HG02970 (cell line): ENCODE data around the gene EYA4.

Experiments
- ATAC-seq: cut with Tn5 transposase; IDR thresholded peaks from one replicate; pipeline ENCODE4 v1.9.1; 2021; ENCODE audit warnings: mild to moderate bottlenecking, moderate library complexity, moderate number of reproducible peaks; ENCODE audit not compliant: unreplicated experiment, low FRiP score

EYA4 gene

DNA sequence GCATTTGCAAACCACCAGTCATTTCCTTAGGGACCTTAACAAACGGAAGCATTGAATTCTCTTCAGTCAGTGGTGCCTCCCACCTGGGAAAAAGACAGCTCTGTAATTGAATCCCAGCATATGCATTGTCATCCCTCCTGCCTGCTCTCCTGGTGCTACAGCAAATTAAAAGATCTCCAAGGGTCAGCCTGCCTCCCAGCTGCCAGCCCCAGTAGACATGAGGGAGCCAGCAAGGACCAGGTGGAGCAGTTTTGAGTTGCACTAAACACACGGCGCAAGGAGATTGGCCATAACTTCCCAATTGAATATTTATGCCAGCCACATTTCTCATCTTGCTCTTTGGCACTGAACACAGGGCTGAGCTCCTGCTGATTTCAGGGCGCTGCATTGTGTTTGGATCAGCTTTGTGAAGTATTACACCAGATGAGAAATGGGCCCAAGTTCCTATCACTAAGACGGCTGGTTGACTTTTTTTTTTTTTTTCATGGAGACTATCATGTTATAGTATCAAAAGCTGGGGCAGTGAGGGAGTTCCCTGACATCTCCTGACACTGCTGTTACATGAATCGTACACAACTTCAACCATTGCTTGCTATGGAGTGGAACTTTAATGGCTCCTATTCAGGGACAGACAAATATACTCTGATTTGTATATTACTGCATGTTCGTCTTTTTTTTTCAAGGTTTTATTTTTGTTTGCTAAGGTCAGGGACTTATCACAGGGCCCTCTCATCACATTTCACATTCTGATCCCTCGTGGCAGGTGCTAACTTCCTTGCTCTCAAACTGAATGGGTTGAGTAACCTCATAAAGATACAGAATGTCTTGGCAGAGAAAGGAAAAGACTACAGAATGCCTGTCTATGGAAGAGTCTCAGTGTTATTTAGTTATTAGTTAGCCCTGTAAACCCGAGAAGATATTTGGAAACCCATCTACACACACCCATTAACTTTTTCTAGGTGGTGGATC, 191.1 kb downstream of the EYA4 start:
- ATAC-seq: no peak

DNA sequence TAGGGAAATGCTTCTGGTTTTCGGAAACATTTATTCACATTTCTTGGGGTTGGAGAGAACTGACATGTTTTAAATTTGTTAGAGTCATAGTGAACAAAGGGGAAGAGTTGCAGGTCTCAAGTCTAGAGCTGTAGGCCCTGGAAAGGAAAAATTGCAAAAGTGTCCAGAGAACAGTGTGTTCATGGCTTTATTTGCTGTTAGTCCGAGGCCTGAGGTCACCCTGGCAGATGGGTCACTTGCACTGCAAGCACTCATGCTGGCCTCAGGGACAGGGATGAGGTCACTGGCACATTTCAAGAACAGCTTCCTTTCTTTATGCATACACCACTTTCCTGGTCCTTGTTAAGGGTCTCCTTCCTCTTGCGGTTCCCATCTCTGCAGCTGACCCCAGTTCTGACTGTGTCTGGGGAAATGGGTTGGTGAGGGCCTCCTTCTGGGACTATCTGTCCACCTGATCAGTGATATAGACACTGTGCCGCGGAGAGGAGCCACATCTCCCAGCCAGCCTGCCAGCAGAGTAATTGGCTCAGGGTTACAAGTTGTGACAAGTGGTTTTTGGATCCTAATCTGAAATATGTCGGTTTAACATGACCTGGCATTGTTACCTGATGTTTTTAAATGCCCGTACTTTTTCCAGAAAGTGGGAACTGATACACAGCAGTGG, 194.0 kb downstream of the EYA4 start:
- ATAC-seq: no peak

DNA sequence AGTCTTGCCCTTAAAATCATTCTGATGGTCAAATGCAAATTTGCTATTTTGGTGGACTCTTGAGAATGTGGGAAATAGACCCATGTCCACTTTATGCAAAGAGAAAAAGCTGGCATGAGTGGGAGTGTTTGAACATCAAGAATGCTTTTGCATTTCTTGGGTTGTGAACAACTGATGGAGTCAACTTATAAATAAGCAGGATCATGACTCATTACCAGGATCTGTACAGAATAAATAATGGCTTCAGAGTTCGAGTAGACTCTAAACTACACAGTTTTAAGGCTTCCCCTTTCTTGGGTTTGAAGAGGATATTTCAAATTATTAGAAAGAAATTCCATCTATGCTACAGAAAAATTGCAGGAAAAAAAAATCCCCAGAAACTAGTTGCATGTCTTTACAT, 195.5 kb downstream of the EYA4 start:
- no peak for ATAC-seq

DNA sequence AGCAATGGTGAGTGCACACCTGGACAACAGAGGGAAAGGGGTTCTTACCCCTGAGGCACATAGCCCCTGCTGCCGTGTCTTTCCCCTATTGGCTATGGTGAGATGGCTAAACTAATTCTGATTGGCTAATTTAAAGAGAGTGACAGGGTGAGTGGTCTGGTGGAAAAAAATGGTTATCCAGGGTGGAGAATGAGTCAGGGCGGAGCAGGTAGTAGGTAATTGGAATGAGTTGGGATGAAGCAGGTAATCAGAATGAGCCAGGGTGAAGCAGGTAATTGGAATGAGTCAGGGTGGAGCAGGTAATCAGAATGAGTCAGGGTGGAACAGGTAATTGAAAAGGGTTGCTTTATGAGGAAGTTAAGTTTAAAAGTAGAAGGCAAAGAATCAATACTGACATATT, 200.3 kb downstream of the EYA4 start:
- no peak for ATAC-seq

GRCh38 chr6:133446789-133447188, 205.6 kb downstream of the EYA4 start:
- no peak for ATAC-seq

- ATAC-seq: no peak
Measured at GRCh38 chr6:133447924-133448323, 206.8 kb downstream of the EYA4 start.

DNA sequence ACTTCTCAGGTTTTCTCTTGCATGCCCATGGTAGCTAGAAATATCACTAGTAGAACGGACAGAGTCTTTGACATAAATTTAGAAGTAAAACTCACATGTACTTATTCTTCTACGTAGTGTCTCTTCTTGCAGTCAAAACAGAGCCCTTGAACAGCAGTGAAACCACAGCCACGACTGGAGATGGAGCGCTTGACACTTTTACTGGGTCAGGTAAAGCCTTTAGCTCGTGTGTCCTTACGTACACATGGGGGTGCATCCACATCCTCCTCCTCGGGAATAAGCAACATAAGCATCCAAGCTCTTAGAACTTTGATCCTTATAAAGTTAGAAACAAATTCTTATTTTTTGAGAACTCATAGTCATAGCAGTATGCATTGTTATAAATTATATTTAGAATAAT, 215.3 kb downstream of the EYA4 start:
- ATAC-seq: no peak

- no peak for ATAC-seq
Measured at GRCh38 chr6:133456944-133457343, 215.8 kb downstream of the EYA4 start.

DNA sequence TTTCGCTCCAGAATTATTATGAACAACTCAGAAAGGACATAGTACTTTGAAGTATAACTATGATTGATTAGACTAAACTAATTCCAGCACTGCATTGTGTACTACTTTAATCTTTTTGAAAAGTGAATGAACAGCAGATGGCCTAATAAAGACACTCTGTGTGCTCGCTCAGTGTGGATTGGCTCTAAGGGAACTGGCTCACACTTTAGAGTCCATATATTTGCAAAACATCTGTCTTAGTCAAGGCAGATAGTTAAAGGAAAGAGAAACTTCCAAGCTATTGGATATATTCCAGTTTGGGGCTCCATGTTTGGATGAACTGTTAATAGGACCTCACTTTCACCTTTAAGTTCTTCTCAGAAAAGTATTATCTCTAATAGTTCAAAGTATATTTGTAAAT, 218.9 kb downstream of the EYA4 start:
- no peak for ATAC-seq

DNA sequence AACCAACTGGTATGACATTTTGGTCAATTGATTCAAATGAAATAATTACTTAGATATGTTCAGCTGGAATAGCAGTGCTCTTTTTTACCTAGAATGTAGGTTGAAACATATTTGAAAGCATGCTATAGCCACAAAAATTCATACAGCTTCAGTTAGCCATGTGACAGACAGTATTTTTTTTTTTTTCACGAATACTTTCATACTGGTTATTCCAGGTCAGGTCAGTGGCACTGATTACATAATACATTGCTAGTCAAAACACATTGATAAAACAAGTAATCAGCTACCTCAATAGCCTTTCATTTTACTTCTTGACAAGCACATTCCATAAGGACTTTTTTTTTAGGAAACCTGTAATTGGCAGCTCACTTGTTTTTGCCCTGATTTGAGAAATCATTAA, 222.6 kb downstream of the EYA4 start:
- ATAC-seq: no peak

GRCh38 chr6:133466680-133467079, 225.5 kb downstream of the EYA4 start:
- ATAC-seq: no peak

DNA sequence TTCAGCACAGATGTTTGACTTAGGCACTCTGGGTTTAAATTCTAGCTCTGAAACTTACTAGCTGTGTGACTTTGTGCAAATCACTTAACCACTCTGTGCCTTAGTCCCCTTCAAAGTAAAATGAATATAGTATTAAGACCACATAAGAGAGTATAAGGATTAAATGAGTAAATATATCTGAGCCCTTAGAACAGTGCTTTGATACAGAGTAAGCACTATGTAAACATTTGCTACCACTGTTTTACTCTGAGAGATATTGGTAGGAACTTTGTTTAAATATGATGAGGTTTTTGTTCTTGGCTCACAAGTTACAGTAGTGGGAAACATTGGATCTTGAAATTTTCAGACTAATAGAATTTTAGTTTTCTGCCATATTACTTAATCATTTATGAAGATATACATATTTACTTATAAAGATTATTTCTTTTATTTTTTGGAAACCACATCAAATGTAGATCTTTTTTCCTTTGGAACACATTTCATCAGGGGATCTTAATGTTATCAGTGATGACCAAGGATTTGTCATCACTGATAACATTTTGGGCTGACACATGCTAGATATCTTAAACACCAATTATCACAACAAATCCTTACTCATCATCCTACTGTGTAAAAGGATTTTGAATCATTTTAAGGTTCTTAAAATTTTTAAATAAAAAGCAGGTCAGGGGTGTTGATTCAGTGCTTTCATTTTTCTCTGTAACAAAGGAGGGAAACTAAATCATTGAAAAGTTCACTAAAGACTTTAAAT, 226.2 kb downstream of the EYA4 start:
- ATAC-seq: no peak

- ATAC-seq: no peak
Measured at GRCh38 chr6:133467982-133468380, 226.8 kb downstream of the EYA4 start.

DNA sequence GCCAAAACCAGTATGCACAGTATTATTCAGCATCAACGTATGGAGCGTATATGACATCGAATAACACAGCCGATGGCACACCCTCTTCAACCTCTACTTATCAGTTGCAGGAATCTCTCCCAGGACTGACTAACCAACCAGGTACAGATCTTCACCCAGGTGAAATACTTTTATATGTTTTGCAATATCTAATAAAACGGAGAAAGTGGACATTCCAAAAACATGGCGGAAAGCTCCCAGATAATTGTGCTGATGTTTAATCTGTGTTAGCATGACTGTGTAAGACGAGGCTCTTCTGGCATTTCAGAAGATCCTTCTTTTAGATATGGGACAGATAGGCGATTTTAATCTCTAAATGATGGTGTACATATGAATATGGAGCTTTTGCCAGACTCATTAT, 227.4 kb downstream of the EYA4 start:
- ATAC-seq: no peak

- ATAC-seq: no peak
Measured at GRCh38 chr6:133474516-133474915, 233.4 kb downstream of the EYA4 start.

- no peak for ATAC-seq
Measured at GRCh38 chr6:133478673-133479072, 237.5 kb downstream of the EYA4 start.

- no peak for ATAC-seq
Measured at GRCh38 chr6:133487174-133487573, 246.0 kb downstream of the EYA4 start.

- ATAC-seq: no peak
Measured at GRCh38 chr6:133495205-133495903, 254.2 kb downstream of the EYA4 start.

DNA sequence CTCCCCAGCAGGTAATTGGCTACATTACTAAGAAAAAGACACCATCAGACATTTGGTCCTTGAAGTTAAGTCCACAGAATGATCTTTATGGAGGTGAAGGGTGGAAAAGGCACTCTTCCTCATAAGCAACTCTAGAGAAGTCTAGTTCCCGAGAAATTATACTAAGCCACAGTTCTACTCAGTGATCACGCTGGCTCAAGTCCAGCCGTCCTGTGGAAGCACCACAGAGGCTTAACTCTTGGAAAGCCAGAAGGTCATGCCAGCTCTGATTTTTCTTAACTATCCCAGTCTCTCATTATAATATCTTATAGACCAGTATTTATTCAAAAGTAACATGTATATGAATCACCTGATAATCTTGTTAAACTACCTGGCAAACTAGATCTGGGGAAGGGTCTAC, 258.5 kb downstream of the EYA4 start:
- ATAC-seq: no peak

DNA sequence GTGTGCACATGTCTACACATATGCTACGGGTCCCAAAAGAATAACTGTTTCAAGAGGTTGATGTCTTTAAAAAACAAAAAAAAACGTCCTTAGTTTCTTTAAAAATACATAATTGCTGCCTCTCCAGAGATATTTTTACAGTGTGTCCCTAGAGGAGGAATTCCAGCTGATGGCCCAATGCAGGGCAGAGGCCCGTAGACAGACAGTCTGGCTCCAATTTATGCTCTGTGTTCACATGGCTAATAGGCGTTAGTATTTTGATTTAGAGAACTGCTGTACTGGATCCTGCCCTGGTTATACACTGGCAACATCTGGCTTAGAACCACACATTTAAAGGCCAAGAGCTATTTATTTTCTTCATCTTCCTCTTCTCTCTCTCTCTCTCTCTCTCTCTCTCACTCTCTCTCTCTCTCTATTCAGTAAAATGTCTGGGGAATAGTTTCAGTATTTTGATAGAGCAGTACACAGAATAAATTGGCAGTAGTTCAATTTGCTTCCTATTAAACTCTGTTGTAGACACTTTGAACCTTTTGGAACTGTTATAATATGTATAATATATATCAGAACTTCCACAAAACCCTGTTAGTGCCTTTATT, 260.6 kb downstream of the EYA4 start:
- ATAC-seq: no peak
